NCI-H187 (cell line): ENCODE measurements around the gene SP6.
A peak's percentile ranks its signal among the peaks of the same experiment; 100 is the strongest.

Source experiments
- DNase-seq, 2 experiments: peaks; one replicate each; lab custom pipeline; 2025; lab: John Stamatoyannopoulos, UW

SP6 gene

DNA sequence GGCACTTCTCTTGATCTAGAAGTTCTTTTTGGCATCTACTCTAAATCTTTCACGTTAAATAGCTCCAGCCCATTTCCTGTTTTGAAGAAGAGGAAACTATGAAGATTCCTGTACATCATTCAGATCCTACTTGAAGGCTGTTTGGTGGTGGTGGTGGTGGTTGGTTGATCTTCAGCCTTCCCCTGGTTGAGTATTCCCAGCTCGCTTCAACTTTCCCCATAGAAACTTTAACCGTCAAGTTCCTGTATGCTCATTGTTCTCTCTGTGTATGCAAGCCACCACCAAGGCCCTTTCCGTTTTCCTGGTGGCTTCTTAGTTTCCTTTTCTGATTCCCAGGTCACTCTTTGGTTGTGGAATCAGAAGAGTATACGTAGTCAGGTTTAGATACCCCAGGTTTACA, 16.2 kb downstream of the SP6 start:
- DNase-seq = no peak

DNA sequence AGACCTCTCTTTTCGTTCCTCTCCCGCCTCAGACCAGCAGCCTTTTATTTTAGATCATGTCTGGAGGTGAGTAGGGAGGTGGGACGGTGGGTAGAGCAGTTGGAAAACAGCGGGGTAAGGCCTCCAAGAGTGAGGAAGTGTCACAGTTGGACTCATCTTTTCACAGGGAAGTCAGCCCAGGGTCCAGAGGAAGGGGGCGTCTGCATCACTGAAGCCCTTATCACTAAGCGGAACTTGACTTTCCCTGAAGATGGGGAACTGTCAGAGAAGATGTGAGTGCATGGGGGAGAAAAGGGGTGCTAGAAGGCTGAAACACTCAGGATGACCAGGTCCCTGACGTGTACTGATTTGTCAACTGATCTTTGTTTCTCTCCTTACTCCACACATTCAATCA, 19.0 kb downstream of the SP6 start:
- DNase-seq = no peak

DNA sequence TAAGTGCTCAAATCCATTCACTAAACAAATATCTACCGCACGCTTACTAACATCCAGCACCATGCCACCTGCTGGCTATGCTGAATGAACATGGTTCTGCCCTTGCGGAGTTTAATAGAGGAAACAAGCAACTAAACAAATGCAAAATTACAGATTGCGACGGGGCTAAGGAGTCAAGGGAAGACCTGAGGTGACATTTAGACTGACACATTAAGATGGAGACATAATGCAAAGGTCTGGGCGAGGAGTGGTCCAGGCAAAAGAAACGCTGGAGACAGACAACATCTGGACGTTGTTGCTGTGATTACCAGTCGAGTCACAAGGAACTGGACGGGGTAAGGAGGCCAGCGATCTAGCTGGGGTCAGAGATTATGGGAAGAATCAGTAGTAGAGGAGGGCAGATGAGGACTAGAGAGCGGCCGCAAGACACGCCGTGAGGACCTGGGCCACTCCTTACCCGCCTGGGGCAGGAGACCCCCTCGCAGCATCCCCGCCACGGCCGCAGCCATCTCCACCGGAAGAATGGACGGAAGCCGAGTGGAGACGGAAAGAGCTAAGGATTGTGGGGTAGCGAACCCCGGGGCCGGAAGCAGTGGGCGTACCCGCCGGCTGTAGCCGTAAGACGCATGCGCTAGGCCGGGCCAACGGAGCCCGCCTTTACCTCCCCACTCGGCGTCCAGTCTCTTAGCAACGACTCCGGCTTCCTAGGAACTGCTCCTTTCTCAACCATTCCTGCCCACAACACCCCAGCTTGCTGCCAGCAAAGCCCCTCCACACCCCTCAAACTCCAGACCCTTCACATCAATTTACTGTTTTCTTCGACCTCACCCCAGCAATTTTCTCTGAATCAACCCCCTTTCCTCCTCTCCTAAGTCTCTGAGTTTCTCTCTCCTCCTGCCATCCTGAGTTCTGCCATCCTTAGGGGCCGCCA, 19.7 kb downstream of the SP6 start, which contains the start of the genes LRRC46 and MRPL10:
LRRC46 (plus strand) TSS at position 668 of the 931 bp plus-strand sequence. CDS start 320 bp downstream, outside the sequence.
MRPL10 (minus strand) TSS at position 539 of the 931 bp plus-strand sequence; CDS start at position 509, 30 bp downstream.
- DNase-seq = peak; percentile 80 to 88

DNA sequence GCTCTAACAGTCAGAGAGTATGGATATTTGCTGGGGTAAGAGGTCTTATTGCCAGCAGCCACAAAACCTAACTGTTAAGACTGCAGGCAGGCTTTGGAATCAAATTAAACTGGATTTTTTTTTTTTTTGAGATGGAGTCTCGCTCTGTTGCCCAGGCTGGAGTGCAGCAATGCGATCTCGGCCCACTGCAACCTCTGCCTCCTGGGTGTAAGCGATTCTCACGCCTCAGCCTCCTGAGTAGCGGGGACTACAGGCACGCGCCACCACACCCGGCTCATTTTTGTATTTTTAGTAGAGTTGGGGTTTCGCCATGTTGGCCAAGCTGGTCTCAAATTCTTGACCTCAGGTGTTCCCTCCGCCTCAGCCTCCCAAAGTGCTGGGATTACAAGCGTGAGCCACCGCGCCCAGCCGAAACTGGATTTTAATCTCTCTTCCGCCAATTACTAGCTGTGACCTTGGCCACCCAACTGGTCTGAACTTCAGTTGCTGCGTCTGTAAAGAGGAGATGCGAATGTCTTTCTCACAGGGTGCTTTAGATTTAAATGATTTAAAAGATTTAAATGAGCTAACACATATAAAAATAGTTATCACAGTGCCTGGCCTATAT, 20.5 kb downstream of the SP6 start:
- DNase-seq = no peak

DNA sequence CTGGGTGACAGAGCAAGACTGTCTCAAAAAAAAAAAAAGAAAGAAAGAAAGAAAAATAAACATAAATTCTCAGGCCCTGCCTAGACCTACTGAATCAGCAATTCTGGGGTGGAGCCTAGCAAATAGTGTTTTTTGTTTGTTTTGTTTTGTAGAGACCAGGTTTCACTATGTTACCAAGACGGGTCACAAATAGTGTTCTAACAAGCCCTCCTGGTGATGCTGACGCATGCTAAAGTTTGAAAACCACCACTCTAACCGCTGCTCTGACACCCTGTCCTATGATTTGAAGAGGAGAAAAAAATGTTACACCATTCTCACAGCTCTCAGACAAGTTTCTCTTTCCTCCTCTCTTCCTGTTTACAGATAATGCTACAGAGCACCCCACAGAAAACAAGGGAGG, 21.1 kb downstream of the SP6 start:
- DNase-seq = no peak

DNA sequence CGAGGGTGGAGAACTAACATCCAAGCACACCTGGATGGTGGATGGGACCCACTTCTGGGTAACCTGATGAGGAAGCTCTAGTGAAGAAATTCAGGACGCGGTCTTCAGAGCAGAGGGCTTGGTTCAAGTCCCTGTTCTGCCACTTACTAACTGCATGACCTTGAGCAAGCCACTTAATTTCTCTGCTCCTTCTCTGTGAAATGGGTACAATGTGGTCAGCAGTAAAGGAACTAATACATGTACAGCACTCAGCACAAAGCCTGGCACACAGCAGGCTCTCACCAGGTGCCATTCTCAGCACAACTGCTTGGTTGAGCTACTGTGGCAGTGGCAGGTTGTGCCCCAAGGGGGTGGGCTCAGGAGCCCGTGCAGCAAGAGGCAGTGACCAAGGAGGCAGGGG, 27.4 kb downstream of the SP6 start:
- DNase-seq = no peak

DNA sequence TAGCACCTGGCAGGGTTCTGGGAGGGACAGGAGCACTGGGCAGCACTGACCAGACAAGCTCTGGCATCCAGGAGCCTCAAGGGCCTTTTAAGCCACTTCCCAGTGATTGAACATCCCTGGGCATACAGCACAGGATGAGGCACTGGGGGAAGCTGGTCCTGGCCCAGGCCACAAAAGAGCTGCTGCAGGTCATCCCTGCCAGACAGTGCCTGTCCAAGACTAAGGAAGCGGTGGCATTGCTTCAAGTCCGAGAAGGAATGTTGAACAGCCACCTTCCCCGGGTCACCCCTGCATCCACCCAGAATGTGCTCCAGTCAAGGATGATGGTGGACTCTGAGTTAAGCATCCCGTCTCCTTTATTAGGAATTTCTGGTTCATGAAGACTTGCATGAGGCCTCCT, 28.2 kb downstream of the SP6 start:
- DNase-seq = no peak

DNA sequence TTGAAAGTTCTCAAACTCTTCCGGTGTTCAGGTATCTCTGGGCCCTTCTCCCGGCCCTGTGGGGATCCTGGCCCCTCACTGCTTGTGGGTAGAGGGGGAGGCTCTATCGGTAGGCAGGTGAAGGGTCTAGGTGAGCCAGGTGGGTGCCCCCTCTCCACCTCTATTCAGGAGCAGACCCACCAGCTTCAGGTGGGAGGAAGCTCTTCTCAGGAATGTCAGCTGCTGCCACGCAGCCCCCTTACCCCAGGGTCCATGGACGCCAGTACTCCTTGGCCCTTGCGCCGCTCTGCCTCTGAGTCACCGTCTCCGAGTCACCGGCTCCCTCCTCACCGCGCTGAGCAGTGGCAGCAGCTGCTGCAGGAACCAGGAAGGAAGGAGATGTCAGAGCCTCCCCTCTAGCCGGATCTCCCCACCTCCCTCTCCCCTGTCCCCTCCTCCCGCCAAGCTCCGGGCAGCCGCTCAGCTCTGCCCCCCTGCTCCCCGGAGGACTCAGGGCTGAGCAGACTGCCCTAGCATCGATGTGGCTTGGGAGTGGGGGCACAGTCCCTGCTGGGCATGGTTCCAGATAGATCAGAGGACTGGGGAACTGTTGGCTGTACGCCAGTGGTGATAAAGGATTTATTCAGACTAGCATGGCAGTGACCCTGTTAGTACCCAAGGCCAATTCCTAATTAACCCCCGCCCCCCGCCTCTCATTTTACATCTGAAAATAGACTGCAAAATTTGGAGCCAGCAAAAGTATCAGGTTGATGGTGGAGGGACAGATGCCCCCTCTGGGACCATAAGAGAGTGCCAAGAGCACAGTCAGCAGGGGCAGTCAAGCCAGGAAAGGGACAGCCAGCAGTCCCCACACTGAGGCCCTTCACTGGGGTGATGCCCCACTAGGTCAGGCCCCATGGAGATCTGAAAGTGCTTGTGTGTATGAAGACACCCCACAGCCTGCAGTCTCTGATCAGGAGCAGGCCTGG, 29.3 kb downstream of the SP6 start, which contains the start of gene OSBPL7:
OSBPL7 (minus strand) TSS at position 371 of the 968 bp plus-strand sequence. CDS start 1,516 bp downstream, outside the sequence.
- peak; percentile 22 to 37 for DNase-seq

DNA sequence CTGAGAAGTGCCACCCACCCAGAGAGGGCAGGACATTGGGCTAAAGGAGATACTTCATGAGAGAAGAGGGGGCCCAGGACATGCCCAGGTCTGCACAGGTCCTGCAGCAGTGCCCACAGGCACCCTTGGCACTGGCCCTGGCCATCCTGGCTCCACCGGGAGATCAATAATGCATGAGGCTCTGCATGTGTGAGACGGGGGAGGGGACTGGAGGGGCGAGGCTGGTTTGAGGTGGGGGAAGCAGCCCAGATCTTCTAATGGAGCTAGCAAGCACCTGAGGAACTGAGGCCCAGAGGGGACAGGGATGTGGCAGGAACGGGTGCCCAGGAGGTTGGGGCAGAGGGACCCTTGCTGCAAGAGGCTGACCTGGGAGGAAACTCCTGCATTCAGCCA, 29.9 kb downstream of the SP6 start:
- no peak for DNase-seq

DNA sequence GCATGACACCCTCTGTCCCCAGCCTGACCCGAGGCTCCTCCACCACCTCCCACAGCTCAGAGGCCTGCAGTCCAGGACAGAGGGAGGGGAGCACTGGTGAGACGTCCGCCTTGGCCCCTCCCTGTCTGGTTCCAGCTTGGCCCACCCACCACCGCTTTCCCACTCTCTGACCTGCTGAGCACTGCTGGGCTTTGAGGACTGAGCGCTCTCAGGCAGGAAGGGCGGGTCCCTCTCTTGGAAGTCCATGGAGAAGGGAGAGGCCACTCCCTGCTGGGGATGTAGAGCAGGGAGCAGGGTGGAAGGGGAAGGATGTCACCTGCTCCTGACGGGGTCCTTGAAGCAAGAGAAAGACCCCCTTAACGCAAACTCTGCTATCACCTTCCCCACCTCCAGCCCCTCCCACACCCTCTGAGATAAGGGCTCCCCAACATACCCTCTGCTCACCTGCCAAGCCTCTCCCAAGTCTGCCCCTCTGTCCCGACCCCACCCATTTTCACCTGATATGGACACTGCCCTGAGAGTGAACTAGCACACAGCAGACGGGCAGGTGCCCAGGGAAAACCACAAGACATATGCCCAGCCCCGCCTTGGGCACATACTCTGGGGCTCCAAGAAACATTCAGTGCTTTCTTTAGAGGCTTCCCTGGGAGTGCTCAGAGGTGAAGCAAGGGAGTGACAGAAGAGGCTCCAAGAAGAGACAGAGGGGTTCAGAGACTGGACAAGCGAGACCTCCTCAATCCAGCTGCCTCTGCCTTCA, 30.8 kb downstream of the SP6 start:
- DNase-seq = no peak

DNA sequence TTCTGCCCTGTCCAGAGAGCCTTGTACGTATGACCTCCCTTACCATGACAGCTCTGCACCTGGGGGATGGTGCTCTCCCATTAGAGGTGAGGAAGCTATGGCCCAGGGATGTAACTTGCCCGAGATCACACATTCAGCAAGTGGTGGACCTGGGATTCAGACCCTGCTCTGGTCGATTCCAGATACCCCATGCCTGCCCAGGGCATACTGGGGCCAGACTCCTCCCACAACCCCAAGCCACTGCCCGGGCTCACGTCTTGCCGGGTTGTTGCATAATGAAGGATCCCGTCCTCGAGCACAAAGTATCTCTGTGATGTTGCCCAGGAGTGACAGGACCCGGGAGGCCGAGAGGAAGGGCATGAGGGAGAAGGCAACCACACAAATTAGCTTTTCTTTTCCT, 31.5 kb downstream of the SP6 start:
- DNase-seq = no peak

DNA sequence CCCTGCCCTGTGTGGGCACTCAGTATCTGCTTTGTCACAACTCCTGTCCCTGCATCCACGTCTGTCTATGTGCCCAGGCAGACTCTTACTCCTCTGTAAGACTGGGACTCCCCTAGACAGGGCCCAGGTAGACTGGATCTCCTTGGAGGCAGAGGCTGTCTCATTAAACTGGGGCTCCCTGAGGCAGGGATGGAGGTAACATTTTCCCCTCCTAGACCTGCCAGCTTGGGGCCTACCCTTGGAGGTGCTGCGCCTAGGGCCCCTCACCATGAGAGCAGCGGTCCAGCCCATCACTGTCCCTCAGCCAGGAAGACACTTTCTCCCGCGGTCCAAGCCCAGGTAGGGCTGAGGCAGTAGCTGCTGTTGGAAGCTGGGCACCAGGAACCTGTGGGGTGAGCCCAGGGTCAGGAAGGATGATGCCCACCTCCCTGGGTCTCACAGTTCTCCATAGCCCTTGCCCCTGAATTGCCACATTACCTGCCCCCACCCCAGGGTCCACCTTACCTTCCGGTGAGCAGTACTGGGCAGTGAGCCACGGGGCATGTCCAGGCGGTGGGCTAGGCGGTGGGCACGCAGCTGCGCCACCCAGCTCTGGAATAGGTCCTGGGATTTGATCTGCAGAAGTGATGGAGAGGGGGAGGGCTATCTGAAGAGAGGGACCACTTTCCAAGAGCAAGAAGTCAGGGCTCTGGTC, 32.8 kb downstream of the SP6 start:
- no peak for DNase-seq

DNA sequence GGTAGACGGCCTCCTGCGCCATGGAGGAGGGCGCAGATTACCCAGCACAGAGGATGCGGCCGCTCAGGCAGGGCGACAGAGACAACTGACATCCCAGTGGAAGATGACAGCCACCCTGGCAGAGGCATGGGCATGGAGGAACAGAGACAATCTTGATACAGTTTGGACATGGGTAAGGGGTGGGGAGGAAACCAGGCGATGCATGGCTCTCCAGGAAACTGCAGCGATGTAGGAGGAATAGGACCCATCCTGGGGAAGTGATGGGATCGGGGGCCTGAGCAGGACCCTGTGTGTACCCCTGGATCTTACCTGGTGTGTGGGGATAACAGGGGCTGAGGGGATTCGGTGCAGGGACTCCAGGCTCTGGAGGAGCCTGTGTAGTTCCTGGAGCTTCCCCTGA, 34.0 kb downstream of the SP6 start:
- no peak for DNase-seq

DNA sequence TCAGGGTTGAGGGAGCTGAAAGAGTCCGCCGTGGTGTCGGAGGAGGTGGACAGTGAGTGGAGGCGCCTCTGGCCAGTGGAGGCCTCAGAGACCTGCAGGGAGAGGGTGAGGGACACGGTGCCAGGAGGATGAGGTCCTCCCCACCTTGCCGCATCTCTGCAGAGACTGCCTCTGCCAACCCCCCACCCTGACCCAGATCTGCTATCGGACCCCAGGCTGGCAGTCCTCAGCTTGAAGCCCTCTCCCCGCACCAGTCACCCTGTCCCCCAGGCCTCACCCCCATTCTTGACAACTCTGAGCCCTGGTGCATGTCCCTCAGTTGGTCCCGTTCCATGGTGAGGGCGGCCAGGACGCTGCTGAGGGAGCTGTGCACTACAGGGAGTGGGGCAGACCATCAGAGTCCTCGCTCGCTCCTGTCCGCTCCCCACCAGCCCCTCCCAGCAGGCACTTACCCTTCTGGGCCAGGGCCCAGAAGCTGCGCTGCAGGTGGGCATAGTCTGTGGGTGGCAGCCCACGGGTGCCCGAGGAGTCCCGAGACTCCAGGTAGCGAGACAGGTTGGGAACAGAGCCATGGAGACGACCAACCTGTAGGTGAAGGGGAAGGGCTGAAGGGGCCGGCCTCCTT, 34.7 kb downstream of the SP6 start:
- DNase-seq = no peak

DNA sequence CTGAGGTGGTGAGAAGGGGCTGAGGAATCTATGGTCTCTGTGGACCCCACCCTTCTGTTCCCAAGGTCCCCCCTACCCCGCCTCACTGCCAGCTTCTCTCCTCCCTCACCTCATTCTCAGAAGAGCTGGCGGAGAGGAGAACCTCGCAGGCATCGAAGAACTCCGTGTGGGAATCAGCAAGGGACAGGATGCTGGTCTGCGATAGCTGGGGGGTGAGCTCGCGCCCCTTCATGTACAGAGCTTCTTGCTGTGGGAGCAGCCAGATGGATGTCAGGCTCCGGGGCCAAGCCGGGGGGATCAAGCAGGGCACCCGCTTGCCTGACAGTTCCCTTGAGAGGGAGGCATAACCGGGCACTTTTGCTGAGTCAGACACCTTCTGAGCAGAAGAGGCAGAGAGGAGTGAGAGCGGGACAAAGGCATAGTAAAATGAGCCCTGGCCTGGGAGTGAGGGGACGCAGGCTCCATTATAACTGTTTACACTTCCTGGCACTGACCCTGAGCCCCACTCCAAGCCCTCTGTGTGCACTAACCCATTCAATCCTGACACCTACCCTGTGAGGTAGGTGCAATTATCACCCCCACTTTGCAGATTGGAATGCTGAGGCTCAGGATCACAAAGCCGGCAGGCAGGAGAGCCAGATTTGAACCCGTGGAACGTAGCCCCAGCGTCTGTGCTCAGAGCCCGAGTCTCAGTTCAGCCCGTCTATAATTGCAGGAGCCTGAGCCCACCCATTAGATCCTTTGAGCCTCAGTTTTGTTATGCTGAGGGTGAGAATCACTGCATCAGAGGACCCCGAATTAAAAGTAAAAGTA, 35.7 kb downstream of the SP6 start:
- DNase-seq = no peak

DNA sequence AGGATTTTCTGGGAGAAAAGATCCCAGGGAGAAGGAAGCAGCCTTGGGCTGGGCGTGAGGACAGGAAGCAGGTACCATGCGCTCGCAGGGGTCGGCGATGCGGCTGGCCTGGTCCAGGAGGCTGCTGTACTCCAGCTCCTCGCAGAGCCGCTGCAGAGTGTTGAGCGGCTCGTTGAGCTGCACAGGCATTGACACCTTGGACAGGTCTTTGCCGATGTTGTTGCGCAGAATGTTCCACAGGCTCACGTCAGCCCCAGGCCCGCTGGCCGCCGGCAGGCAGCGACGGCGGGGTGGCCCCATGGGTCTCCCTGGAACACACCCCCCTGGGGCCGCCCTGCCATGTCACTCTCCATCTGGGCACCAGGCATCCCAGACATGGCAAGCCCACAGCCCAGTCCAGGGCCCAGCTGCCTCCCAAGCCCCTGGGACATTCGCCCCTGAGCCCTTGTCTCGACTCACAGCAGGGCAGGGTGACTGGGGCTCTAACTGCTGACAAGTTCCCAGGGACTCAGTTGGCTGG, 37.4 kb downstream of the SP6 start:
- DNase-seq = no peak

DNA sequence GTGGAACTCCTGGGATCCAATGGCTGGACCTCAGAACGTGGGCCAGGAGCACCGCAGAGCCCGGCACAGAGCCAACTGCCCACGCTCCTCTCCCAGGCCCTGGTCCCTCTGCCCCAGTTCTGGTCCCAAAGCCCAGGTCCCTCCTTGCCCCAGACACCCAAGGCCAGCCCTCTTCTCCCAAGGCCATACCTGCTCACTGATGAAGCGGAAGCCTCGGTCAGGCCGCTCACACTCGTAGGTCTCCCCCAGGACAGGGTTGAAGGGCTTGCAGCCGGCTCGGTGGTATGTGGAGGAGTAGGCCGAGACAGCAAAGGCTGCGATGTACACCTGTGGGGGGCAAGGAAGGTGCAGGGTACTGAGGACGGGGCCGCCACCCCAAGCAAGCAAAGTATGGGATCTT, 37.9 kb downstream of the SP6 start:
- no peak for DNase-seq

DNA sequence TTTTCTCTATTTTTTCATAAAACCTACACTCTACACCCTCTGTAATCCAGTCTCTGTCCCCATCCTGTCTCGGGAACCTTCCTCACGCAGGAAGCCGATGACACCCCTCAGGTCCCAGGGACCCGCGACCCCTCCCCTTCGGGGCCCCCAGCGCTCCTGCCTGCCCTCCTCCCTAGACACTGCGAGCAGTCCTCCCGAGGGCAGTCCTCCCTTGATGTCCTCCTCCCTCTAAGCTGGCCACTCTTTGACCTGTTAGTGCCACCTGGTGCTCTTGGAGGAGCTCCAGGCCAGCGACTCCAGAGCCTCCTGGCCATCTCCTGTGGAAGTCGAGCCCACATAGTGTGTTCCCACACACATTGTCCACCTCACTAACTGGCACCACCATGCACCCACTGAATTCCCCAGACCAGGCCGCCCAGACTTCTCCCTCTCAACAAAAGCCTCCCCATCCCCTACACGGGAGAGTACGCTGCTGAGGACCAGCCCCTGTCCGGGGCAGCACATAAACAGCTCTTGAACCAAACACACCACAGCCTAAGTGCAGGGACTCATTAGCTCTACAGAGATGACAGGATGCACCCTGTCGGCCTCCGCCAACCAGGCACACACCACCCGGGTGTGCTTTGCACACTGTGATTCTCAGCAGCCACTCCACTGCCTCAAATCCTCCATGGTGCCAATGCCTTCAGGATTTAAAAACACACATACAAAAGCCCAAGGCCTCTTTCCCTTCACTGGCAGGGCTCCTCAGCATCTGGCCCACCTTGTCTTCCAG, 38.6 kb downstream of the SP6 start:
- DNase-seq = no peak
